Gastroesophageal sphincter (tissue), 3 donors: ENCODE data around the gene PCGF1.

Experiments used
- CTCF ChIP-seq, 4 experiments: fragments of 200-600 bp in 2 of 4; fragments of 450-650 bp in 2 of 4; sonication (generic) in 1 of 4; IDR thresholded peaks; one replicate each; pipeline ENCODE4 v1.5.1; 2017 to 2019; ENCODE audit warnings: antibody characterized with exemption in 4 of 4, mild to moderate bottlenecking in 2 of 4, moderate library complexity in 2 of 4
- EP300 ChIP-seq: sonication (generic); formaldehyde crosslinking; IDR thresholded peaks from one replicate; pipeline ENCODE4 v1.6.1; 2017; ENCODE audit warnings: antibody characterized with exemption, mild to moderate bottlenecking
- POLR2A ChIP-seq, 2 donors: fragments of 450-650 bp; IDR thresholded peaks; one replicate each; pipeline ENCODE4 v1.6.1; 2017; ENCODE audit warnings: antibody characterized with exemption in 2 of 2, mild to moderate bottlenecking in 2 of 2, moderate library complexity in 1 of 2
- POLR2AphosphoS5 ChIP-seq: sonication (generic); formaldehyde crosslinking; IDR thresholded peaks from one replicate; pipeline ENCODE4 v1.6.1; 2017; ENCODE audit warnings: antibody characterized with exemption

- TF ChIP-seq EP300 (no peak), CTCF (IDR thresholded peaks at IDR 0.05) (peak in 1 of 4 experiments; percentile 37), POLR2AphosphoS5 (peak; percentile 28), POLR2A (IDR thresholded peaks at IDR 0.05) (peak; percentile 28 to 57)
Observed at GRCh38 chr2:74502720-74503505, 4.6 kb downstream of the PCGF1 start.
